ENCODE data around the gene FBXO47. TPM values are rescaled to one million over a fixed set of nuclear protein-coding genes. Genes with fewer than 3 reads are reported as not detected.

Gene FBXO47
- total and polyA plus RNA-seq, 2 donors (not counting 3 experiments of a cell fraction or from before 2014, with no cell fraction given): not detected

- no peaks in the 10 kb centered on the region for H3K9me1 ChIP-seq (replicated peaks; ENCODE audit: control insufficient read depth, extremely low read depth, insufficient read depth, low read length)
- TF ChIP-seq FOS (IDR thresholded peaks at IDR 0.05; ENCODE audit: borderline replicate concordance, insufficient read depth, low read length) (no peak), POLR2AphosphoS5 (IDR thresholded peaks at IDR 0.05; ENCODE audit: insufficient read depth, low read depth, low read length) (no peak), POLR2A (IDR thresholded peaks at IDR 0.05; ENCODE audit: low read depth, low read length) (no peak), GATA2 (IDR thresholded peaks at IDR 0.05; ENCODE audit: insufficient read depth, insufficient read length, low read depth, low read length) (no peak), MYC (IDR thresholded peaks at IDR 0.05; ENCODE audit: low read depth, low read length) (no peak), JUN (IDR thresholded peaks at IDR 0.05; ENCODE audit: borderline replicate concordance, insufficient read depth, insufficient read length, low read depth) (no peak), CTCF (IDR thresholded peaks at IDR 0.05; ENCODE audit: extremely low read depth in 1 of 2, insufficient read depth in 1 of 2, low read depth in 1 of 2, low read length in 2 of 2) (no peak)
- H2AFZ ChIP-seq (ENCODE audit: low read depth, low read length): no peak overlapping the region
- H3K4me3 ChIP-seq (replicated peaks in 1 of 3; ENCODE audit: insufficient read depth in 1 of 3, low read depth in 1 of 3, low read length in 3 of 3): no peak overlapping the region
- POLR2A ChIA-PET: interaction anchor here (0.7 kb wide), 1 partner anchor 185 kb away, joined by 4 read pairs; no protein-coding TSS in a partner anchor
- no peaks in the 10 kb centered on the region for H4K20me1 ChIP-seq (replicated peaks; ENCODE audit: control insufficient read depth, extremely low read depth, insufficient read depth, low read length)
- dilution Hi-C loops (cut with MboI; ENCODE audit: extremely low pct_ligation_motif_present, low sequenced_read_pairs) (no loop called here), intact Hi-C loops (cut with micrococcal nuclease) (loop anchor here (5.0 kb wide), 1 partner anchor 183 kb away; the partner anchor contains the start of gene PLXDC1)
- H3K79me2 ChIP-seq (ENCODE audit: control insufficient read depth, insufficient read depth, low read length): no peaks in the 10 kb centered on the region
- no peak overlapping the region for H3K4me2 ChIP-seq (ENCODE audit: insufficient read depth, low read length)
- FAIRE-seq (no peak), DNase-seq (ENCODE audit: low read depth, low spot score) (no peak)
- peaks cover 0 to 4% of the 10 kb centered on the region in 2 experiments for H3K27me3 ChIP-seq (ENCODE audit: control insufficient read depth in 2 of 2, insufficient read depth in 2 of 2, low read length in 2 of 2)
- H3K9ac ChIP-seq (replicated peaks; ENCODE audit: extremely low read depth, insufficient read depth, low read length): no peak overlapping the region
- CTCF ChIA-PET: interaction anchor here (1.2 kb wide), 1 partner anchor 14 kb away, joined by 3 read pairs; no protein-coding TSS in a partner anchor
- BruUV-seq (replicated peaks): no TSS peak
- H3K36me3 ChIP-seq (ENCODE audit: control insufficient read depth in 2 of 2, extremely low read depth in 1 of 2, insufficient read depth in 2 of 2, low read length in 2 of 2): no peaks in the 10 kb centered on the region
- no peaks in the 10 kb centered on the region for H3K9me3 ChIP-seq (replicated peaks; ENCODE audit: control insufficient read depth, insufficient read depth, low read length)
- no peaks in the 10 kb centered on the region for H3K4me1 ChIP-seq (ENCODE audit: control insufficient read depth, extremely low read depth, insufficient read depth, low read length)
- no peak overlapping the region for H3K27ac ChIP-seq (ENCODE audit: insufficient read depth, low read depth, low read length)
These were observed 2.1 kb upstream of the FBXO47 start for GRCh38 chr17:38969281-38969680.

All from endothelial cell of umbilical vein (primary cell).